HL-60 (cell line): ENCODE results near the gene ERP27.

Experiments
- DNase-seq, 2 experiments: peaks; one replicate each; pipeline ENCODE4 v3.0.0-alpha.2; 2010 to 2020; ENCODE audit warnings: low read depth in 1 of 2, low spot score in 1 of 2
- H3K27ac ChIP-seq: fragments of 250-450 bp; sonication (Bioruptor Pico); replicated peaks from 2 replicates; pipeline ENCODE4 v1.5.1; 2020; ENCODE audit warnings: mild to moderate bottlenecking, moderate library complexity
- H3K27me3 ChIP-seq: fragments of 250-450 bp; sonication (Bioruptor Pico); 2 replicates; pipeline ENCODE4 v1.5.1; 2021; ENCODE audit warnings: mild to moderate bottlenecking, moderate library complexity; ENCODE audit not compliant: insufficient read depth, poor library complexity, severe bottlenecking
- H3K4me3 ChIP-seq: replicated peaks from 2 replicates; pipeline ENCODE4 v1.5.1; 2011; ENCODE audit warnings: mild to moderate bottlenecking, control low read depth, low read length; ENCODE audit not compliant: insufficient read depth
- CTCF ChIP-seq: IDR thresholded peaks from one replicate; pipeline ENCODE4 v1.5.1; 2011; ENCODE audit warnings: low read length, control low read depth, inconsistent platforms; ENCODE audit not compliant: insufficient read depth
- GABPA ChIP-seq: IDR thresholded peaks from 2 replicates; pipeline ENCODE4 v1.6.1; 2012; ENCODE audit warnings: low read depth
- POLR2AphosphoS5 ChIP-seq: IDR thresholded peaks from 2 replicates; pipeline ENCODE4 v1.6.1; 2012; ENCODE audit warnings: low read depth
- REST ChIP-seq: IDR thresholded peaks from 2 replicates; pipeline ENCODE4 v1.6.1; 2012; ENCODE audit warnings: low read depth; ENCODE audit not compliant: insufficient replicate concordance
- SPI1 ChIP-seq: IDR thresholded peaks from 2 replicates; pipeline ENCODE4 v1.6.1; 2012; ENCODE audit warnings: low read depth, mild to moderate bottlenecking, borderline replicate concordance

Gene ERP27

GRCh38 chr12:14962153-14962539 is 23.8 kb upstream of the ERP27 start:
- Histone ChIP-seq H3K27ac (peak overlapping the region; percentile 97), H3K27me3 (no peaks in the 10 kb centered on the region), H3K4me3 (peak overlapping the region; percentile 76; the same call in 1 of the 2 replicates)
- DNase-seq: no peak
- TF ChIP-seq CTCF: no peak
- TF ChIP-seq SPI1: peak; percentile 46; the same call in 1 of the 2 replicates

DNA sequence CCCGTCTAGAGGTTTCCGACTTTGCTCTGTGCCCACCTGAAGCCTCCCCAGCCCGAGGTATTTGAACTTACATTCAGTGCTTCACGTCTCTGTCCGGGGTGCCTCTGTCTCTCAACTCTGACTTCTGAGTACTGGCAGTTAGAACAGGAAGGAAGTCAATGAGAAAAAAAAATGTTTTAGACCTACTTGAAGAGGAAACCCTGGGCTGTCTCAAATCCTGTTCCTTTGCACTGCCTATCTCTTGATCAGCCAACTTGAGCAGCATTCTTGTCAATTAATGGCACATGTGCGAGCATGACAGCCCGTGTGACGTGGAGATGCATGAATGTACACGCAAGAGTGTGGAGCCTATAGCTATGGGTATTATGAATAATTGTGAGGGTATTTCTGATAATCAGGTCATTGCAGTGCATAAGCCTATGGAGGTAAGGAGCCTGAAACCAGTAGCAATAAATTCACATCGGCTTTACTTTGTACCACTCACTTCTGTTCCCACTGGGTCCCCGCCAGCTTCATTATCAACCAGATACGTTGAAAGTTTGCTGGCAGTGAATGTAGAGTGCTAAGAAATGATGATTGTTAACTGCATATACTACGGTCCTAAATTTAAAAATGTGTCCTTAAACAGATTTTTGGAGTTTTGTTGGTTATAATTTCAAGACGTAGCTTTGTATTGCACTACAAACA is 23.3 kb upstream of the ERP27 start, which contains the start of gene ARHGDIB:
Gene ARHGDIB, minus strand, starts transcription at position 136 of the 687 bp plus-strand sequence. CDS start 10,889 bp downstream, outside the sequence.
- peak; percentile 80; the same call in 1 of the 2 replicates for TF ChIP-seq SPI1
- peak; percentile 44; the same call in 1 of the 2 replicates for TF ChIP-seq GABPA
- peak; percentile 93 for TF ChIP-seq POLR2AphosphoS5
- TF ChIP-seq CTCF: no peak
- TF ChIP-seq REST: peak; percentile 71
- H3K27me3 ChIP-seq: no peaks in the 10 kb centered on the region
- H3K27ac ChIP-seq: peak within 1 kb of the TSS; percentile 97
- peak; percentile 84 to 94 for DNase-seq
- peak within 1 kb of the TSS; percentile 76 for H3K4me3 ChIP-seq

DNA sequence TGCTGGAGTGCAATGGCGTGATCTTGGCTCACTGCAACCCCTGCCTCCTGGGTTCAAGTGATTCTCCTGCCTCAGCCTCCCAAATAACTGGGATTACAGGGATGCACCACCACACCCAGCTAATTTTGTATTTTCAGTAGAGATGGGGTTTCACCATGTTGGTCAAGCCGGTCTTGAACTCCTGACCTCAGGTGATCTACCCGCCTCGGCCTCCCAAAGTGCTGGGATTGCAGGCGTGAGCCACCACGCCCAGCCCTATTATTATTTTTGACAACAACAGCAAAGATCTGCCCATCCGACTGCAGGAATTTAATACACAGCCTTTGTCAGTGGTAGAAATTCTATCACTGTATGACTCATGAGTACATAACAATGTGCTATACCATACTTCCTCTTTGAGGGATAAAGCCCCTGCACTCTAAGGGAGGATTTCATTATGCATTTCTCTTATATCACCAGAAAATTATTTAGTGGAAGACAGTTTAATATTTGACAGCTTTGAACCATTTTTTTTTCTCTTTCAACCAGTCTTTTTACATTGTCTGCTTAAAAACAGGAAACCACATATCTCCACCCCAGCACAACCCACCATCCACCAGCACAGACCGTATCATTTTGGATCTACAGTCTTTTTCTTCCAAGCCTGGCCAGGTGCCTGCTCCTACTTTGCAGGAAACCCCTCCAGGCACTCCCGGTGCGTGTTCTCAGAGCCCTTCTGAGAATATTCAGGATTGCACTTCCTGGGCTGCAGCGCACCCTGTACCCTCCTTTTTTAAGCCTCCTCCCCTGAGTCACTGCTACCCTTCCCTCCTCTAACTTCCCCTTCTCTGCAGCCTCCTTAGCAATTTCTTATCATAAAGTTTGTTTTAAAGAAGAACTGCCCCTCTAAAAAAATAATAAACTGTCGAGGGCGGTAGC is 22.5 kb upstream of the ERP27 start:
- Histone ChIP-seq H3K4me3 (peak overlapping the region; percentile 76), H3K27me3 (no peaks in the 10 kb centered on the region), H3K27ac (peak overlapping the region; percentile 97)
- TF ChIP-seq POLR2AphosphoS5 (no peak; the same call in 1 of the 2 replicates), GABPA (no peak), REST (no peak), CTCF (no peak), SPI1 (no peak)
- peak in 1 of 2 experiments; percentile 79 for DNase-seq
